ENCODE measurements around the gene FASN. TPM values are rescaled to one million over a fixed set of nuclear protein-coding genes. Genes with fewer than 3 reads are reported as not detected.
A peak's percentile ranks its signal among the peaks of the same experiment; 100 is the strongest.

FASN gene
- total RNA-seq, 1 experiment from 2014 or later: 372 TPM

- Mint-ChIP-seq H3K27ac (ENCODE audit: unreplicated experiment) (peak overlapping the region; percentile 81), H3K36me3 (ENCODE audit: insufficient read depth, unreplicated experiment) (peaks cover 69% of the 10 kb centered on the region), H3K9me3 (ENCODE audit: low read depth, unreplicated experiment) (no peaks in the 10 kb centered on the region), H3K4me1 (ENCODE audit: low read depth, unreplicated experiment) (peaks cover 34% of the 10 kb centered on the region), H3K4me3 (ENCODE audit: low read depth, unreplicated experiment) (peak overlapping the region; percentile 65), H3K27me3 (ENCODE audit: unreplicated experiment) (no peaks in the 10 kb centered on the region)
- DNase-seq: no peak
- CTCF ChIA-PET: interaction anchor here (1.2 kb wide), 1 partner anchor 49 kb away, joined by 8 read pairs; no protein-coding TSS in a partner anchor
- no TSS peak for BruUV-seq (replicated peaks)
- intact Hi-C loops (cut with micrococcal nuclease; ENCODE audit: unreplicated experiment): loop anchor here (5.0 kb wide), 1 partner anchor 47 kb away; no protein-coding TSS in a partner anchor
- TF ChIP-seq CTCF (IDR thresholded peaks at IDR 0.05; ENCODE audit: unreplicated experiment): no peak
Measured at GRCh38 chr17:82105417-82105881, 7.4 kb upstream of the FASN start.

GRCh38 chr17:82104797-82105416 is 6.9 kb upstream of the FASN start:
- Mint-ChIP-seq H3K27me3 (ENCODE audit: unreplicated experiment) (no peaks in the 10 kb centered on the region), H3K36me3 (ENCODE audit: insufficient read depth, unreplicated experiment) (peaks cover 72% of the 10 kb centered on the region), H3K4me1 (ENCODE audit: low read depth, unreplicated experiment) (peaks cover 31% of the 10 kb centered on the region), H3K9me3 (ENCODE audit: low read depth, unreplicated experiment) (no peaks in the 10 kb centered on the region), H3K4me3 (ENCODE audit: low read depth, unreplicated experiment) (no peak overlapping the region), H3K27ac (ENCODE audit: unreplicated experiment) (peak overlapping the region; percentile 81)
- no peak for TF ChIP-seq CTCF (IDR thresholded peaks at IDR 0.05; ENCODE audit: unreplicated experiment)
- no peak for DNase-seq
- no TSS peak for BruUV-seq (replicated peaks)
- intact Hi-C loops (cut with micrococcal nuclease; ENCODE audit: unreplicated experiment): loop anchor here (5.0 kb wide), 1 partner anchor 47 kb away; no protein-coding TSS in a partner anchor
- CTCF ChIA-PET: no interaction called here

GRCh38 chr17:82103553-82104451 is 5.8 kb upstream of the FASN start:
- no peak for TF ChIP-seq CTCF (IDR thresholded peaks at IDR 0.05; ENCODE audit: unreplicated experiment)
- peak overlapping the region; percentile 47 for H3K4me3 Mint-ChIP-seq (ENCODE audit: low read depth, unreplicated experiment)
- peaks cover 31% of the 10 kb centered on the region for H3K4me1 Mint-ChIP-seq (ENCODE audit: low read depth, unreplicated experiment)
- DNase-seq: peak; percentile 74
- no peaks in the 10 kb centered on the region for H3K27me3 Mint-ChIP-seq (ENCODE audit: unreplicated experiment)
- CTCF ChIA-PET: interaction anchor here (0.6 kb wide), 1 partner anchor 78 kb away, joined by 5 read pairs; no protein-coding TSS in a partner anchor
- BruUV-seq (replicated peaks): no TSS peak
- peaks cover 77% of the 10 kb centered on the region for H3K36me3 Mint-ChIP-seq (ENCODE audit: insufficient read depth, unreplicated experiment)
- peak overlapping the region; percentile 68 for H3K27ac Mint-ChIP-seq (ENCODE audit: unreplicated experiment)
- intact Hi-C loops (cut with micrococcal nuclease; ENCODE audit: unreplicated experiment): no loop called here
- no peaks in the 10 kb centered on the region for H3K9me3 Mint-ChIP-seq (ENCODE audit: low read depth, unreplicated experiment)

- intact Hi-C loops (cut with micrococcal nuclease; ENCODE audit: unreplicated experiment): no loop called here
- peak; percentile 41 for DNase-seq
- Mint-ChIP-seq H3K9me3 (ENCODE audit: low read depth, unreplicated experiment) (no peaks in the 10 kb centered on the region), H3K27me3 (ENCODE audit: unreplicated experiment) (no peaks in the 10 kb centered on the region), H3K27ac (ENCODE audit: unreplicated experiment) (peak overlapping the region; percentile 47), H3K4me1 (ENCODE audit: low read depth, unreplicated experiment) (peaks cover 31% of the 10 kb centered on the region), H3K36me3 (ENCODE audit: insufficient read depth, unreplicated experiment) (peaks cover 79% of the 10 kb centered on the region), H3K4me3 (ENCODE audit: low read depth, unreplicated experiment) (no peak overlapping the region)
- CTCF ChIA-PET: no interaction called here
- no TSS peak for BruUV-seq (replicated peaks)
- no peak for TF ChIP-seq CTCF (IDR thresholded peaks at IDR 0.05; ENCODE audit: unreplicated experiment)
Measured at GRCh38 chr17:82101767-82102679, 4.0 kb upstream of the FASN start.
